OCI-LY3 (cell line): ENCODE results near the gene GDPD2.

ENCODE experiments used
- H2AFZ ChIP-seq: fragments of 200-600, 300-600 bp; shearing (Covaris generic); 2 replicates; pipeline ENCODE4 v1.6.0; 2014; ENCODE audit warnings: antibody characterized with exemption, low read depth, low read length
- H3K27ac ChIP-seq: fragments of 200-600, 300-600 bp; sonication (generic); 2 replicates; pipeline ENCODE4 v1.5.1; 2014; ENCODE audit warnings: mild to moderate bottlenecking, low read length, moderate library complexity, mixed read lengths
- H3K27me3 ChIP-seq: fragments of 200-600, 300-600 bp; sonication (generic); 2 replicates; pipeline ENCODE4 v1.6.1; 2014; ENCODE audit warnings: low read depth, low read length, mixed read lengths
- H3K36me3 ChIP-seq: fragments of 200-600, 300-600 bp; sonication (generic); replicated peaks from 2 replicates; pipeline ENCODE3; 2014; ENCODE audit warnings: low read depth, low read length, mixed read lengths
- H3K4me1 ChIP-seq: fragments of 300-600, 200-600 bp; sonication (generic); 2 replicates; pipeline ENCODE4 v1.6.1; 2014; ENCODE audit warnings: low read length, mixed read lengths
- H3K4me2 ChIP-seq: fragments of 200-600, 300-600 bp; sonication (generic); 2 replicates; pipeline ENCODE4 v1.6.1; 2014; ENCODE audit warnings: low read length, mixed read lengths
- H3K4me3 ChIP-seq: fragments of 300-600, 200-600 bp; sonication (generic); 2 replicates; pipeline ENCODE4 v1.5.1; 2014; ENCODE audit warnings: antibody characterized with exemption, mild to moderate bottlenecking, low read length, moderate library complexity
- H3K79me2 ChIP-seq: fragments of 300-600, 200-600 bp; shearing (Covaris generic); 2 replicates; pipeline ENCODE4 v1.6.1; 2014; ENCODE audit warnings: mild to moderate bottlenecking, low read length, mixed read lengths
- H3K9ac ChIP-seq: fragments of 300-600, 200-600 bp; shearing (Covaris generic); 2 replicates; pipeline ENCODE4 v1.6.0; 2014; ENCODE audit warnings: mild to moderate bottlenecking, low read length, moderate library complexity
- H3K9me3 ChIP-seq: fragments of 200-600, 300-600 bp; shearing (Covaris generic); 2 replicates; pipeline ENCODE4 v1.6.1; 2014; ENCODE audit warnings: low read length, mixed read lengths; ENCODE audit not compliant: insufficient read depth
- H4K20me1 ChIP-seq: fragments of 200-600, 300-600 bp; sonication (generic); 2 replicates; pipeline ENCODE4 v1.6.1; 2016; ENCODE audit warnings: low read length, mixed read lengths; ENCODE audit not compliant: insufficient read depth
- CTCF ChIP-seq: fragments of 200-600, 300-600 bp; sonication (generic); IDR thresholded peaks from 2 replicates; pipeline ENCODE4 v1.5.1; 2014; ENCODE audit warnings: antibody characterized with exemption, low read length, low read depth
- EZH2phosphoT487 ChIP-seq: fragments of 200-600 bp; shearing (Covaris generic); IDR thresholded peaks from 2 replicates; pipeline ENCODE4 v1.6.1; 2018; ENCODE audit warnings: antibody characterized with exemption, mixed run types, low read depth

Gene GDPD2

DNA sequence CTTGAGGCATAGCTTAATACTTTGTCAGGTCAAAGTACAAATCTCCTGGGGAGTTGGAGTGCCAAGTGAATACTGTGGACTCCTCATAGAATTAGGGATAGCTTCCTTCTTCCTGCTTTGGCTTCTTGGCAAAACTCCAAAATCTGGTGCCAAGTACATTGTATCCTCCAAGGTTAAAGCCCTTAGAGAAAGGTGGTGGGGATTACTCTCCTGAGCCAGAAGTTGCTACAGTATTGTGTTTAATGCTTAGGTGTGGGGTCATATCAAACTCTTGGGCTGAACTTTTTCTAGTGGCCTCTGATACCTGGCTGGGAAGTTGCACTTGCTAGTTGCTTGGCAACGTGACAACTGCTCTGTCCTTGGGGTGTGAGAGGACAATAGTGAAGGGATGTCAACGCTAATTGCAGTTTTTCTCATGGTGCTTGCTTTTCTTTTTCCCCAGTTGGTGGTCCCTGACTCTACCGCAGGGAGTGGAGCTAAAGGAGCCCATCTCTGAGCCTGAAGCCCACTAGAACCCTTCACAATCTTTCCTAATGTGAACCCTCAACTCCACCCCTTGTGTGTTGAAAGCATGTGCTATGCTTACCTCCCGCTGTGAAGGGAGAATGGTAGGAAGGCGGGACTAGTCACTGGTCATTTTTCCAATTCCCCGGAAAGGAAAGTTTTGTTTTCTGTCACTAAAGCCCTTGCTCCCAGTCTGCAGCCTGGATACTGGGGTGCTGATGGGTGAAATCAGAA, 57.0 kb downstream of the GDPD2 start:
- no peak overlapping the region for H2AFZ ChIP-seq
- TF ChIP-seq EZH2phosphoT487, result no peak
- no peak for TF ChIP-seq CTCF
- no peaks in the 10 kb centered on the region for H3K9me3 ChIP-seq
- H3K4me2 ChIP-seq, result no peak overlapping the region
- H3K27ac ChIP-seq, result no peak overlapping the region
- no peaks in the 10 kb centered on the region for H4K20me1 ChIP-seq
- no peak overlapping the region for H3K9ac ChIP-seq
- H3K27me3 ChIP-seq, result no peaks in the 10 kb centered on the region
- H3K79me2 ChIP-seq, result no peaks in the 10 kb centered on the region
- no peak overlapping the region for H3K4me3 ChIP-seq
- no peaks in the 10 kb centered on the region for H3K4me1 ChIP-seq
- H3K36me3 ChIP-seq, result no peaks in the 10 kb centered on the region

GRCh38 chrX:70480660-70481018, 57.5 kb downstream of the GDPD2 start:
- Histone ChIP-seq H3K27ac (no peak overlapping the region), H3K4me1 (no peaks in the 10 kb centered on the region), H3K9ac (no peak overlapping the region), H3K4me3 (no peak overlapping the region), H3K4me2 (no peak overlapping the region), H3K36me3 (no peaks in the 10 kb centered on the region), H2AFZ (no peak overlapping the region), H3K27me3 (no peaks in the 10 kb centered on the region), H3K9me3 (no peaks in the 10 kb centered on the region), H3K79me2 (no peaks in the 10 kb centered on the region), H4K20me1 (no peaks in the 10 kb centered on the region)
- TF ChIP-seq CTCF (no peak), EZH2phosphoT487 (no peak)

- H3K36me3 ChIP-seq, result no peaks in the 10 kb centered on the region
- no peak overlapping the region for H3K27ac ChIP-seq
- H3K27me3 ChIP-seq, result no peaks in the 10 kb centered on the region
- no peaks in the 10 kb centered on the region for H3K4me1 ChIP-seq
- H3K9me3 ChIP-seq, result no peaks in the 10 kb centered on the region
- H3K9ac ChIP-seq, result no peak overlapping the region
- no peak for TF ChIP-seq CTCF
- no peak for TF ChIP-seq EZH2phosphoT487
- H2AFZ ChIP-seq, result no peak overlapping the region
- H3K79me2 ChIP-seq, result no peaks in the 10 kb centered on the region
- H3K4me2 ChIP-seq, result no peak overlapping the region
- no peaks in the 10 kb centered on the region for H4K20me1 ChIP-seq
- no peak overlapping the region for H3K4me3 ChIP-seq
Measured at GRCh38 chrX:70481471-70482270, 58.6 kb downstream of the GDPD2 start.

GRCh38 chrX:70482300-70482699, 59.2 kb downstream of the GDPD2 start:
- Histone ChIP-seq H3K4me2 (no peak overlapping the region), H3K9me3 (no peaks in the 10 kb centered on the region), H3K4me1 (no peaks in the 10 kb centered on the region), H2AFZ (no peak overlapping the region), H3K27ac (no peak overlapping the region), H4K20me1 (no peaks in the 10 kb centered on the region), H3K36me3 (no peaks in the 10 kb centered on the region), H3K9ac (no peak overlapping the region), H3K79me2 (no peaks in the 10 kb centered on the region), H3K4me3 (no peak overlapping the region), H3K27me3 (no peaks in the 10 kb centered on the region)
- TF ChIP-seq EZH2phosphoT487, result no peak
- TF ChIP-seq CTCF, result no peak
